ENCODE measurements around the gene DIPK1A. TPM values are rescaled to one million over a fixed set of nuclear protein-coding genes. Genes with fewer than 3 reads are reported as not detected.
"Not testable (repeated sequence)": the region's sequence is repeated elsewhere in the genome, so short reads cannot be mapped to it uniquely, and the experiment has no call there.

The DIPK1A gene
- total RNA-seq, 1 experiment from 2014 or later: 1.0 TPM

DNA sequence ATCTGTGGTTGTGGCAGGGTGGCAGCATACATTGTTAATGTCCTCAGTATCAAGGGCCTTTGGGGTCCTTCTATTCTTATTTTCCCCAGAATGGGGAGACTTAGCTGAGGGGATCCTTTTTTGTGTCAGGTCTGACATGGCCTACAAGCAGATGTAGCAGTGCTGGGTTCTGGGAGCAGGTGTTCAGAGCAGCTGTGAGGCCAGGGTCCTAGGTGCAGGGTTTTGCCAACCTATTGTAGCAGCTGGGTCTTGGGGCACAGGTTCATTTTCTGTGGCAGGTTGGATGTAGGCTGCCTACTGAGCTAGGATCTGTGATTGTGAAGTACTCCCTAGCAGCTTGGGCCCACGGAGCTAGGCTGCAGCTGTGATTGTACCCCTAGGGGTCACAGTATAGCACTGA, 60.1 kb downstream of the DIPK1A start:
- H3K27ac ChIP-seq (ENCODE audit: low read length): no peak overlapping the region
- ATAC-seq (no peak), DNase-seq (no peak)
- H3K4me3 ChIP-seq (ENCODE audit: low read length): no peak overlapping the region
- no peaks in the 10 kb centered on the region for H3K9me3 ChIP-seq (ENCODE audit: low read length)
- no peaks in the 10 kb centered on the region for H3K79me2 ChIP-seq (ENCODE audit: low read length)
- POLR2A ChIA-PET (ENCODE audit: unreplicated experiment): no interaction called here
- no peaks in the 10 kb centered on the region for H3K4me1 ChIP-seq (ENCODE audit: insufficient read depth, low read length)
- H2AFZ ChIP-seq (ENCODE audit: low read length): no peak overlapping the region
- CTCF ChIA-PET: no interaction called here
- H3K27me3 ChIP-seq (ENCODE audit: low read length): no peaks in the 10 kb centered on the region
- intact Hi-C loops (cut with micrococcal nuclease): no loop called here
- H3K4me2 ChIP-seq (ENCODE audit: low read length): no peak overlapping the region
- no peaks in the 10 kb centered on the region for H3F3A ChIP-seq (ENCODE audit: low read length, unreplicated experiment)
- no peaks in the 10 kb centered on the region for H4K20me1 ChIP-seq (ENCODE audit: low read length)
- no peaks in the 10 kb centered on the region for H3K36me3 ChIP-seq (ENCODE audit: low read depth, low read length)
- no peak overlapping the region for H3K9ac ChIP-seq (ENCODE audit: low read length)
- H3K9me2 ChIP-seq (replicated peaks; ENCODE audit: low read length): no peaks in the 10 kb centered on the region
- BruUV-seq (replicated peaks): no TSS peak
- TF ChIP-seq EZH2 (IDR thresholded peaks at IDR 0.05; ENCODE audit: low read length, unreplicated experiment) (no peak), CTCF (conservative IDR thresholded peaks at IDR 0.05; ENCODE audit: low read depth, low read length) (no peak), EZH2phosphoT487 (IDR thresholded peaks at IDR 0.05; ENCODE audit: borderline replicate concordance, low read length) (no peak)

DNA sequence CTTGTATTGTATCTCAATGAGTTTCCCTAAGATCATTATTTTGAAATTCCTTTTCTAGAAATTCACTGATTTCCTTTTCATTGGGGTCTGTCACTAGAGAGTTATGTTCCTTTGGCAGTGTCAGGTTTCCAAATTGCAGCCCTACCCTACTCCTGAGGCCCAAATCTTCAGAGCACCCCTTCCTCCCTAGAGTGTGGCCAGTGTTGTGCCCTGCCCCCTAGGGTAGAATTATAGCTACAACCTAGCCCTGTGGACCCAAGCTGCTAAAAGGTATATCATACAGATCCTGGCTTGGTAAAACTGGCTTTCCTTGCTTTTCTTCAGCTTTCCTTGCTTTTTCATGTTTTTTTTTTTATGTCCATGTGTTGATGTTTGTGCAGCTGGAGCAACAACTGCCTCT, 60.7 kb downstream of the DIPK1A start:
- H3K4me2 ChIP-seq (ENCODE audit: low read length): no peak overlapping the region

DNA sequence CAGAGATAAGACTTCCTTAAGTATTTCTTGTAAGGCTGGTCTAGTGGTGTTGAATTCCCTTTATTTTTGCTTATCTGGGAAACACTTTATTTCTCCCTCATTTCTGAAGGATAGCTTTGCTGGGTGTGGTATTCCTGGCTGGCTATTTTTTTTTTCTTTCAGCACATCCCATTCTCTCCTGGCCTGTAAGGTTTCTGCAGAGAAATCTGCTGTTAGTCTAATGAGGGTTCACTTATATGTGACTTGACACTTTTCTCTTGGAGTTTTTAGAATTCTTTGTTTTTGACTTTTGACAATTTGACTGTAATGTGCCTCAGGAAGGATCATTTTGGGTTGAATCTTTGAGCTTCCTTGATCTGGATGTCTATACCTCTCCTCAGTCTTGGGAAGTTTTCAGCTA, 61.5 kb downstream of the DIPK1A start:
- Histone ChIP-seq H3K4me1 (ENCODE audit: insufficient read depth, low read length) (no peaks in the 10 kb centered on the region), H3K4me3 (ENCODE audit: low read length) (no peak overlapping the region), H3K9ac (ENCODE audit: low read length) (no peak overlapping the region), H3K79me2 (ENCODE audit: low read length) (no peaks in the 10 kb centered on the region), H3K4me2 (ENCODE audit: low read length) (no peak overlapping the region), H4K20me1 (ENCODE audit: low read length) (no peaks in the 10 kb centered on the region), H3K9me3 (ENCODE audit: low read length) (no peaks in the 10 kb centered on the region), H3K27me3 (ENCODE audit: low read length) (no peaks in the 10 kb centered on the region), H2AFZ (ENCODE audit: low read length) (no peak overlapping the region), H3F3A (ENCODE audit: low read length, unreplicated experiment) (no peaks in the 10 kb centered on the region), H3K27ac (ENCODE audit: low read length) (no peak overlapping the region), H3K36me3 (ENCODE audit: low read depth, low read length) (no peaks in the 10 kb centered on the region), H3K9me2 (replicated peaks; ENCODE audit: low read length) (no peaks in the 10 kb centered on the region)
- TF ChIP-seq CTCF (conservative IDR thresholded peaks at IDR 0.05; ENCODE audit: low read depth, low read length): no peak
- TF ChIP-seq EZH2phosphoT487 (IDR thresholded peaks at IDR 0.05; ENCODE audit: borderline replicate concordance, low read length): no peak
- TF ChIP-seq EZH2 (IDR thresholded peaks at IDR 0.05; ENCODE audit: low read length, unreplicated experiment): no peak
- DNase-seq (no peak), ATAC-seq (no peak)
- intact Hi-C loops (cut with micrococcal nuclease): no loop called here
- CTCF ChIA-PET: no interaction called here
- BruUV-seq (replicated peaks): no TSS peak
- POLR2A ChIA-PET (ENCODE audit: unreplicated experiment): no interaction called here

More for the DNA sequence above, 60.7 kb downstream of the DIPK1A start:
- Histone ChIP-seq H3K4me1 (ENCODE audit: insufficient read depth, low read length) (no peaks in the 10 kb centered on the region), H3K9ac (ENCODE audit: low read length) (no peak overlapping the region), H3F3A (ENCODE audit: low read length, unreplicated experiment) (no peaks in the 10 kb centered on the region), H3K9me2 (replicated peaks; ENCODE audit: low read length) (no peaks in the 10 kb centered on the region), H3K79me2 (ENCODE audit: low read length) (no peaks in the 10 kb centered on the region), H3K27me3 (ENCODE audit: low read length) (no peaks in the 10 kb centered on the region), H3K4me3 (ENCODE audit: low read length) (no peak overlapping the region), H3K36me3 (ENCODE audit: low read depth, low read length) (no peaks in the 10 kb centered on the region), H4K20me1 (ENCODE audit: low read length) (no peaks in the 10 kb centered on the region), H3K9me3 (ENCODE audit: low read length) (no peaks in the 10 kb centered on the region), H3K27ac (ENCODE audit: low read length) (no peak overlapping the region), H2AFZ (ENCODE audit: low read length) (no peak overlapping the region)
- POLR2A ChIA-PET (ENCODE audit: unreplicated experiment): no interaction called here
- BruUV-seq (replicated peaks): no TSS peak
- DNase-seq (no peak), ATAC-seq (no peak)
- intact Hi-C loops (cut with micrococcal nuclease): no loop called here
- TF ChIP-seq EZH2phosphoT487 (IDR thresholded peaks at IDR 0.05; ENCODE audit: borderline replicate concordance, low read length) (no peak), EZH2 (IDR thresholded peaks at IDR 0.05; ENCODE audit: low read length, unreplicated experiment) (no peak), CTCF (conservative IDR thresholded peaks at IDR 0.05; ENCODE audit: low read depth, low read length) (no peak)
- CTCF ChIA-PET: no interaction called here

- H3K9ac ChIP-seq (ENCODE audit: low read length); H3K4me2 ChIP-seq (ENCODE audit: low read length); H3K4me1 ChIP-seq (ENCODE audit: insufficient read depth, low read length); DNase-seq; H3K36me3 ChIP-seq (ENCODE audit: low read depth, low read length); intact Hi-C loops (cut with micrococcal nuclease); POLR2A ChIA-PET (ENCODE audit: unreplicated experiment); H3K27me3 ChIP-seq (ENCODE audit: low read length); CTCF ChIA-PET; H3K27ac ChIP-seq (ENCODE audit: low read length); H2AFZ ChIP-seq (ENCODE audit: low read length); H3K4me3 ChIP-seq (ENCODE audit: low read length); H3K9me3 ChIP-seq (ENCODE audit: low read length); H3K79me2 ChIP-seq (ENCODE audit: low read length); H3K9me2 ChIP-seq (replicated peaks; ENCODE audit: low read length); H4K20me1 ChIP-seq (ENCODE audit: low read length); H3F3A ChIP-seq (ENCODE audit: low read length, unreplicated experiment); BruUV-seq (replicated peaks); ATAC-seq: not testable (repeated sequence)
These were observed 63.2 kb downstream of the DIPK1A start for GRCh38 chr1:92898053-92898452.
